HT1080 (cell line): Measurements from ENCODE around the gene ZC3H12D. TPM values are rescaled to one million over a fixed set of nuclear protein-coding genes. Genes with fewer than 3 reads are reported as not detected.
"Not testable (repeated sequence)": the region's sequence is repeated elsewhere in the genome, so short reads cannot be mapped to it uniquely, and the experiment has no call there.

Experiments
- DNase-seq: peaks from one replicate; pipeline ENCODE4 v3.0.0-alpha.2; 2015; ENCODE audit warnings: low read depth
- polyA plus RNA-seq, 2 experiments: library from polyadenylated mRNA; depleted of rRNA; stranded (reverse); fragments of >200 nt; gene quantifications; 2 replicates each; pipeline ENCODE4 v1.2.3, GENCODE V29; 2015
- total RNA-seq: library from RNA; depleted of rRNA; stranded (reverse); fragments of >200 nt; shearing (Covaris generic); gene quantifications from 2 replicates; pipeline ENCODE4 v1.2.3, GENCODE V29; 2014; rRNA removed

ZC3H12D gene
- 0.07 and 0.16 TPM in 2 replicates for total RNA-seq
- 0.02 TPM in 2 replicates for polyA plus RNA-seq (2015; cell fraction: cytosol; rRNA removed)
- polyA plus RNA-seq (2015; cell fraction: nucleus; rRNA removed): 0.02 and 0.09 TPM in 2 replicates

DNA sequence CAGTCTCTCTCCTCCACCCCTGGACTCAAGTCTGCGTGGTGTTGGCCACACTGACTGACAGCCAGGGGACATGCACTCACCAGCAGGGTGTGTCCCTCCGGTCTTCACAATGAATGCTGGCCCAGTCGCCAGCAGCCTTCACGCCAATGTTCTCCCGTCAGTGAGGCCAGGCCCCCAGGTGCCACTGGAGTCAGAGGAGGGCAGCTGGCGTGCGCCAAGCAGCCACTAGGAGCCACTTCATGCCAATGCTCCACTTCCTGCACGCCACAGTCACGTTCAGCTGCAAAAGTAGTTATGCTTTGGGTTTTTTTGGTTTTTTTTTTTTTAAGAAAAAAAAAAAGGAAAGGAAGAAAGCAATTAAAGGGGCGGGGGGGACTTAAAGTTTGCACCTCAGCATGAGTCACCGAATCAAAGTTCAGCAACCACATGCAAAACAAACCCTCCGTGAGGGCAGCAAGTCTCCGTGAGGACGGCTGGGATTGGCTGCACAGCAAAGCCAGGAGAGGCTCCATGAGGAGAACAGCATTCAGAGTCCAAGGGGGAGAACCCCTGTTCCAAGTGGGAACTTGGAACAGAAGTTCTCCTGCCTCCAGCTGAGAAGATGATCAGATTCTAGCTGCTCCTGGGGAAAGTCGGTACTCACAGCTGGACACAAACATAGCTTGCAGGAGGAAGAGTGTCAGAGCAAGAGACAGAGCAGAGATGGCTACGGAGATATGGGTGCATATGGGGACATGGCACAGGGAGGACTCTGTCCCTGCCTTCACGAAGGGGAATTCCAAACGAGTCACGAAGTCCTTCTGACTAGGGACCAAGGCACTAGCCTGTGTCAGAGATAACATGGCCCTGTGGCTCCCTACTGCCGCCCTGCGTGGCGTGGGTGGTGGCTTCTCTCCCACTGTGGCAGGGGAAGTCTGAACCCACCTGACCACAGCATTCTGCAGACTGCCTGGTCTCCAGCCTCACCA is at the start of gene ZC3H12D:
ZC3H12D (minus strand) TSS at position 282 of the 968 bp plus-strand sequence. CDS start 10,471 bp downstream, outside the sequence.
- DNase-seq: peak; percentile 84

DNA sequence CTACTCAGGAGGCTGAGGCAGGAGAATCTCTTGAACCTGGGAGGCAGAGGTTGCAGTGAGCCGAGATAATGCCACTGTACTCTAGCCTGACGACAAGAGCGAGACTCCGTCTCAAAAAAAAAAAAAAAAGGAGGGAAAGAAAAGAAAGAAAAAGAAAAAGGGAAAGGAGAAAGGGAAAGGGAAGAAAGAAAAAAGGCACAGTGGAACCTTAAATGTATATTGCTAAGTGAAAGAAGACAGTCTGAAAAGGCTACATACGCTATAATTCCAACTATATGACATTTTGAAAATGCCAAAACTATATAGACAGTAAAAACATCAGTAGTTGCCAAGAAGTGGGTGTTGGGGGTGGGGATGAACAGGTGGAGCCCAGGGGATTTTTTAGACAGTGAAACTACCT is 44.8 kb upstream of the ZC3H12D start:
- DNase-seq: no peak

DNA sequence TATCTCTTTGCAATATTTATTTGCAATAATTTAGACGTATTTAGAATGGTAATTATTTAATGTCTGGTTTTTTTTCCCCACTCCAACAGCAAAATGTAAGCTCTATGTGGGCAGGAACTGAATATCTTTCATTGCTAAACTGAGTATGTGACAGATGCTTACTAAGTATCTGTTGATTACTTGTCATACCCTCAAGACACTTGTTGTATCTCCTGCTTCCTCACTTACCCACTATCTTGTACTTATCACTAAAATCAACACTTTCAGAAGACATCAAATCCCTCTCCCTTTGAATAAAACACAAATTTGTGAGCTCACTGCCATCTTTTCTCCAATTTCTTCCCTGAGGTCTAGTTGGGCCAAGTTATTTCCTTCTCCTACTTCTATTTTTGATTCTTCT is 30.7 kb upstream of the ZC3H12D start:
- DNase-seq: no peak

DNA sequence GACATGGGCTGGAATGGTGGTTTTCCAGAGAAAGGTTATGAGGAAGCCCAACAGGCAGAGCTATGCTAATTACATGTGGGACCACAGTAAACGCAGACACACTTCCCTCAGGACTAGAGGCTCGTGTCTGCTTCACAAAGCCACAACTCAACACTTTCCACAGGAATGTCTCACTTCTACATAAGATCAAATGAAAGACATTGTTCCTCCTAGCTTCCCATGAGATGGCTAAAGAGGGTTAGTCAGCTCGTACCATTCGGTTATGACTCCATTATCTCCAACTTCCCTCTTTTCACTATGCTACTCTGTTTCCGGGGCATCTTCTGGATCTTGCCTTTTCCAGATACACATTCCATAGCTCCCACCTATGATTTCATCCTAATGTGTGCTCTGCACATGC is 29.1 kb upstream of the ZC3H12D start:
- peak; percentile 0 for DNase-seq

DNA sequence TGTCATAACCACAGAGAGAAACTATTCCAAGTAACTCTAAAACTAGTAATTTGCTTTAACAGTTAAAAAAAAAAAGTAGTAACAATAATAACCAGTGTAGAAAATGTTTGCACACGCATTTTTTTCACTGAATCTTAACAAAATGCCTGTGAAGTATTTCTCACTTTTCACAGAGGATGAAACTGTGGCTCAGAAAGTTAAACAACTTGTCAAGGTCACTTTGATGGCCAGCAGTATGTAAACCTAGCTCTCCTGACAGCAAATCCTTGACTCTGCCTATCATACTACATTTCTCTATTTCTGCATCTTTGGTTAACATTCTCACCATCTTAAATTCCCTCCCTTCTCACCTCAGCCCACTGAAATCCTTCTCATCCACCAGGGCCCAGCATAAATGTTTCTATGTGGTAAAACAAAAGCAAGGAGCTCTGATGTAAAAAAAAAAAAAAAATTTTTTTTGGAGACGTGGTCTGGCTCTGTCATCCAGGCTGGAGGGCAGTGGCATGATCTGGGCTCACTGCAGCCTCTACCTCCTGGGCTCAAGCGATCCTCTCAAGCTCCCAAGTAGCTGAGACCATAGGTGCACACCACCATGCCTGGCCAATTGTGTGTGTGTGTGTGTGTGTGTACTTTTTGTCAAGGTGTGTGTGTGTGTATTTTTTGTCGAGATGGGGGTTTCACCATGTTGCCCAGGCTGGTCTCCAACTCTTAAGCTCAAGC is 26.1 kb upstream of the ZC3H12D start:
- no peak for DNase-seq

DNA sequence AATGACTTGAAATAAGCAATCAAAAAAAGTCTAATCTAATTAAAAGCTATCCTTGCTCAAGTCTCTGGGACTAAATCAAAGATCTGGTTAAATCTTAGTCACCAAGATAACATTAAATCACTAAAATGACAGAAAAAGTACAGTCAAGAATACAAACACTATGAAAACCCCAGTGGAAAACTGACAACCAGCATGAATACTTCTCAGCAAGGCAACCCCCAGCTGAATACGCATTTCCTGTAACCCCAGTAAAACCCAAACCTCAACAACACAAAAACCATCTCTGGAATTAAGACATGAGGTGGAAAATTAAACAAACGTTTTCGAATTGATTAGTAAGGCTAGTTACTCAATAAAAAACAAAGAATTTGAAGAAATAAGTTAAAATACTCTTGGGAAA is 23.7 kb upstream of the ZC3H12D start:
- no peak for DNase-seq

GRCh38 chr6:149503872-149504271 is 19.1 kb upstream of the ZC3H12D start:
- no peak for DNase-seq

- DNase-seq: no peak
Measured at GRCh38 chr6:149503276-149503675, 18.5 kb upstream of the ZC3H12D start.

DNA sequence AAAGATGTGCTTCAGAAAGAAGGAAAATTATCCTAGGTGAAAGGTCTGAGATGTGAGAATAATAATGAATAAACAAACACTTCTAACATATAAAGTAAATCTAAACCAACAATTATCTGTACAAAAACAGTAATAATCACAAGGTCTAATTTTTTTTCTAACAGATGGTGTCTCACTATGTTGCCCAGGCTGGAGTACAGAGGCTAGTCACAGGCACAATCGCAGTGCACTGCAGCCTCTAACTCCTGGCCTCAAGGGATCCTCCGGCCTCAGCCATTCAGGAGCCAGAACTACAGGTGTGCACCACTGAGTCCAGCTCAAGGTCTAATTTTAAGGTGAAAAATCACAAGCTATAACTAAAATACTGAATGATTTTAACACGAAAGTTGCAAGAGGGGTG is 17.0 kb upstream of the ZC3H12D start:
- no peak for DNase-seq

- DNase-seq: no peak
Measured at GRCh38 chr6:149501201-149501600, 16.4 kb upstream of the ZC3H12D start.

- DNase-seq: no peak
Measured at GRCh38 chr6:149500096-149500495, 15.3 kb upstream of the ZC3H12D start.

DNA sequence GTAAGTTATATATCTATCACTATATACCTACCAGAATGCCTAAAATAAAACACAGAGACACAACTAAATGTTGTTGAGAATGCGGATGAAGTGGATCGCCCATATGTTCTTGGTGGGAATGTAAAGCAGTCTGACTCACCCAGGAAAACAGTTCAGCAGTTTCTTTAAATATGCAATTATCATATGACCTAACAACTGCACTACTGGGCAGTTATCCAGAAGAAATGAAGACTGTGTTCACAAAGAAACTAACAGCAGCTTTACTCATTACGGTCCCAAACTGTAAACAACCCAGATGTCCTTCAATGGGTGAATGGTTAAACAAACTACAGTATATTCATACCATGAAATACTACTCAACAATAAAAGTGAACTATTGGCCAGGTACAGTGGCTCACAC is 14.3 kb upstream of the ZC3H12D start:
- peak; percentile 73 for DNase-seq

- DNase-seq: no peak
Measured at GRCh38 chr6:149497365-149497764, 12.6 kb upstream of the ZC3H12D start.

- not testable (repeated sequence) for DNase-seq
Measured at GRCh38 chr6:149496597-149496996, 11.8 kb upstream of the ZC3H12D start.

GRCh38 chr6:149495349-149496016 is 10.7 kb upstream of the ZC3H12D start:
- DNase-seq: not testable (repeated sequence)

DNA sequence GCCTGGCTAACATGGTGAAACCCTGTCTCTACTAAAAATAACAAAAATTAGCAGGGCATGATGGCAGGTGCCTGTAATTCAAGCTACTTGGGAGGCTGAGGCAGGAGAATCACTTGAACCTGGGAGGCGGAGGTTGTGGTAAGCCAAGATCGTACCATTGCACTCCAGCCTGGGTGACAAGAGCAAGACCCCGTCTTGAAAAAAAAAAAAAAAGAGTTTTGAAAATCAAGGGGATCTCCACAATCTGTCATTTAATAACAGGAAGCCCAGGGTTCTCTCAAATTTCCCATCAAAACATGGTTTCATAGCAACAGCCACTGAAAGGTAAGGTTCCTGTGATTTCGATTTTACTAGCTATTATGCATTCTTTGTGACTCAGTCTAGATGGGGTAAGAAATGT is 10.0 kb upstream of the ZC3H12D start:
- not testable (repeated sequence) for DNase-seq

GRCh38 chr6:149493761-149494320 is 9.0 kb upstream of the ZC3H12D start:
- DNase-seq: no peak

GRCh38 chr6:149492798-149493343 is 8.1 kb upstream of the ZC3H12D start:
- no peak for DNase-seq

DNA sequence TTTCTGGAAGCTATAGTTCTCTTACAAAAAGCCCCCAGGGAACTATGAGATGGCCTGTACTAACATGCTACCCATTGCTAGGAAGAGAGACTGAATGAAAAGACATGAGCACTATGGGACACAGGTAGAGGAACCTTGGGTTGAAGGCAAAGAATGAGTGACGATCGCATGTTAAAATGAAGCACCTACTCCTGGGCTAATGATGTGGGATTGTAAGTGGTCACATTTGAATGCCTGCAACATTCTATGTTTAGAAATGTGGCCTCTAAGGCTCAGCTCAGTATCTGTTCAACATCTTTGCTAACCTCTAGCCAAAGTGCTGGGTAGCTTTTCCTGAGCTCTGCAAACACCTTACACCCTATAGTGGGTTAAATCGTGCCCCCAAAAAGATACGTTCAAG is 5.2 kb upstream of the ZC3H12D start:
- no peak for DNase-seq

DNA sequence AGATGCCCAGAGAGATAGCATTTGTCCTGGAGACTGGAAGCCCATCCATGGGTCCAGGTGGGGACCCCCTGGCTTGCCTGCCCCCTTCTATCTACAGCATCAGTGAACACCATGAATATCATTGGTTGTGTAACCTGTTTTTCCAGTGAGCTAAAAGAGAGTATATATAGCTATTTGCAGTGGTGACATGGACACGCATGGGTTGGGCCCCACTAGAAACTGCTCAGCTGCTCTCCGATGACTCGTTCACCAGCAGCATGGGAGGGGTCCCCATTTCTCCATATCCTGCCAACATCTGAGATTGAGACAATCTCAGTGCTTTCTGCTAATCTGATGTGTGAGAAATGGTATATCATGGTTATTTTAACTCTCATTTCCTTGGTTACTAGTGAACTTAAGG is 4.0 kb upstream of the ZC3H12D start:
- DNase-seq: no peak

GRCh38 chr6:149487316-149487715 is 2.5 kb upstream of the ZC3H12D start:
- DNase-seq: no peak
